Tibial artery (tissue), 4 donors: Measurements from ENCODE around the gene CGB2.
"Not testable (repeated sequence)": the region's sequence is repeated elsewhere in the genome, so short reads cannot be mapped to it uniquely, and the experiment has no call there.

Experiments used
- DNase-seq, 2 donors: peaks; one replicate each; pipeline ENCODE4 v3.0.0-alpha.2; 2019
- H3K27ac ChIP-seq, 2 donors: fragments of 200-600 bp; sonication (generic) in 1 of 2; 1 replicate in 1 of 2; 2 replicates in 1 of 2; pipeline ENCODE4 v1.5.1; 2018 to 2019; ENCODE audit warnings: mild to moderate bottlenecking in 1 of 2
- H3K27me3 ChIP-seq, 2 donors: fragments of 200-600 bp; sonication (generic) in 1 of 2; one replicate each; pipeline versions ENCODE4 v1.5.1 to v1.6.0; 2016 to 2019
- H3K36me3 ChIP-seq, 3 donors: fragments of 200-600 bp; sonication (generic) in 2 of 3; one replicate each; pipeline ENCODE4 v1.5.1; 2016 to 2019; ENCODE audit warnings: mild to moderate bottlenecking in 2 of 3
- H3K4me1 ChIP-seq, 4 donors: fragments of 200-600 bp; sonication (generic) in 2 of 4; 1 replicate in 3 of 4; 2 replicates in 1 of 4; pipeline ENCODE4 v1.5.1; 2016 to 2019
- H3K4me3 ChIP-seq, 2 donors: fragments of 200-600 bp; sonication (generic) in 1 of 2; 1 replicate in 1 of 2; 2 replicates in 1 of 2; pipeline ENCODE4 v1.5.1; 2018 to 2019; ENCODE audit warnings: mild to moderate bottlenecking in 2 of 2
- H3K9me3 ChIP-seq, 3 donors: fragments of 200-600 bp; sonication (generic) in 1 of 3; one replicate each; pipeline ENCODE4 v1.5.1; 2016 to 2019
- CTCF ChIP-seq, 2 experiments: fragments of 200-600 bp in 1 of 2; fragments of 450-650 bp in 1 of 2; IDR thresholded peaks; one replicate each; pipeline ENCODE4 v1.5.1; 2017 to 2019; ENCODE audit warnings: antibody characterized with exemption in 2 of 2, mild to moderate bottlenecking in 1 of 2, moderate library complexity in 1 of 2
- intact Hi-C: fragments of 100-400 bp; cut with DNase I; formaldehyde crosslinking; loops from one replicate; pipeline ENCODE4 v1.15.0; 2023; ENCODE audit warnings: low total_unique reads

The CGB2 gene

GRCh38 chr19:49031642-49032301 lies at the start of gene CGB2:
CGB2 (plus strand) TSS chr19:49031890; CDS start chr19:49032096, 206 bp downstream.
- H3K36me3 ChIP-seq, H3K27me3 ChIP-seq, H3K27ac ChIP-seq, intact Hi-C loops, H3K4me3 ChIP-seq, H3K4me1 ChIP-seq, DNase-seq, H3K9me3 ChIP-seq: not testable (repeated sequence)

- peaks cover 4 to 25% (median 12%) of the 10 kb centered on the region in 4 donors for H3K4me1 ChIP-seq
- no peak overlapping the region for H3K4me3 ChIP-seq
- no peak for TF ChIP-seq CTCF (IDR thresholded peaks at IDR 0.05)
- H3K27me3 ChIP-seq, result no peaks in the 10 kb centered on the region
- no peak overlapping the region for H3K27ac ChIP-seq
- intact Hi-C loops, result no loop called here
- DNase-seq, result no peak
- no peaks in the 10 kb centered on the region for H3K9me3 ChIP-seq
- H3K36me3 ChIP-seq, result peaks cover 55 to 76% (median 61%) of the 10 kb centered on the region in 3 donors
These were observed 49.4 kb upstream of the CGB2 start for GRCh38 chr19:48982280-48982679.

DNA sequence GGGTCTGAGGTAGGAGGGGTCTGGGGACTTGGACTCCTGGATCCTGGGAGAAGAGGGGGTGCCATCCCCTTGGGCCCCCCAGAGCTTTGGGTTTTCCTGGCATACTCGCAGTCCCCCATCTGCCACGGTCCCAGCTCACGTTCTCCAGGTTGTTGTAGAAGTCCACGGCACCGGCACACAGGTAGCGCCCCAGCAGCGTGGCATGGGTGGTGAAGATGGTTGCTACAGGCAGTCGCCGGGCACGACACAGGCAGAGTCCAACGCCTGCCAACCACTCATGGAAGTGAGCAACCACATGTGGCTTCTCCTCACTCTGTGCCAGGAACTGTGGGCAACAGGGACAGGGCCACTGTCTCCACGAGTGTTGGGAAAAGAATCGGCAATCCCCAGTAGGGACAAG lies 46.0 kb upstream of the CGB2 start:
- H3K27ac ChIP-seq, result no peak overlapping the region
- H3K27me3 ChIP-seq, result no peaks in the 10 kb centered on the region
- H3K4me3 ChIP-seq, result no peak overlapping the region
- intact Hi-C loops, result no loop called here
- H3K9me3 ChIP-seq, result no peaks in the 10 kb centered on the region
- DNase-seq, result no peak
- peaks cover 0 to 13% (median 10%) of the 10 kb centered on the region in 4 donors for H3K4me1 ChIP-seq
- H3K36me3 ChIP-seq, result peaks cover 62 to 91% (median 73%) of the 10 kb centered on the region in 3 donors
- no peak for TF ChIP-seq CTCF (IDR thresholded peaks at IDR 0.05)

DNA sequence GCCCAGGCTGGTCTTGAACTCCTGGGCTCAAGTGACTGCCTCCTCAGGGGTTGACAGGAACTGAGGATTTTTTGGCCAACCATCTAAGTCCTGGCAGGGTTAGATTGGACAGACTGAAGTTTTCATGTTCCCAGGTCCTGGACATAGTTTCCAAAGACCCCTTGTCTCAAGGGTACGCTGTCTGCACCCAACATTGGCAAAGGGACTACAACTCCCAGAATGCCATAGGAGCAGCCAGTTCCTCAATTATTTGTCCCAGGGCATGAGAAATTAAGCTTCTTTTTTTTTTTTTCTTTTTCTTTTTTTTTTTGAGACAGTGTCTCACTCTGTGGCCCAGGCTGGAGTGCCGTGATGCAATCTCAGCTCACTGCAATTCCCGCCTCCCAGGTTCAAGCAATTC lies 45.5 kb upstream of the CGB2 start:
- Histone ChIP-seq H3K9me3 (no peaks in the 10 kb centered on the region), H3K27me3 (no peaks in the 10 kb centered on the region), H3K4me1 (peaks cover 0 to 18% (median 15%) of the 10 kb centered on the region in 4 donors), H3K4me3 (no peak overlapping the region), H3K36me3 (peaks cover 57 to 86% (median 68%) of the 10 kb centered on the region in 3 donors), H3K27ac (no peak overlapping the region)
- no peak for TF ChIP-seq CTCF (IDR thresholded peaks at IDR 0.05)
- intact Hi-C loops, result no loop called here
- no peak for DNase-seq

- H3K4me1 ChIP-seq, result peaks cover 0 to 27% (median 24%) of the 10 kb centered on the region in 4 donors
- peaks cover 47 to 75% (median 57%) of the 10 kb centered on the region in 3 donors for H3K36me3 ChIP-seq
- DNase-seq, result no peak
- no peaks in the 10 kb centered on the region for H3K9me3 ChIP-seq
- intact Hi-C loops, result no loop called here
- no peaks in the 10 kb centered on the region for H3K27me3 ChIP-seq
- no peak for TF ChIP-seq CTCF (IDR thresholded peaks at IDR 0.05)
- H3K27ac ChIP-seq, result no peak overlapping the region
- H3K4me3 ChIP-seq, result no peak overlapping the region
These were observed 44.4 kb upstream of the CGB2 start for GRCh38 chr19:48987323-48987722.

- H3K9me3 ChIP-seq, result no peaks in the 10 kb centered on the region
- DNase-seq, result no peak
- intact Hi-C loops, result no loop called here
- no peak overlapping the region for H3K4me3 ChIP-seq
- peaks cover 0 to 27% (median 24%) of the 10 kb centered on the region in 4 donors for H3K4me1 ChIP-seq
- no peak overlapping the region for H3K27ac ChIP-seq
- no peaks in the 10 kb centered on the region for H3K27me3 ChIP-seq
- H3K36me3 ChIP-seq, result peaks cover 38 to 65% (median 47%) of the 10 kb centered on the region in 3 donors
- TF ChIP-seq CTCF (IDR thresholded peaks at IDR 0.05), result no peak
These were observed 43.4 kb upstream of the CGB2 start for GRCh38 chr19:48988286-48988685.
